Mucosa of stomach (tissue), 1 donor: Measurements from ENCODE around the gene KIAA1328.

ENCODE experiments used
- H3K27me3 ChIP-seq: one replicate; pipeline ENCODE4 v1.7.0; 2013; ENCODE audit warnings: mild to moderate bottlenecking, low read length; ENCODE audit not compliant: control insufficient read depth, insufficient read depth
- H3K36me3 ChIP-seq: one replicate; pipeline ENCODE4 v1.7.0; 2013; ENCODE audit warnings: low read length; ENCODE audit not compliant: control insufficient read depth, insufficient read depth
- H3K4me1 ChIP-seq: one replicate; pipeline ENCODE4 v1.7.0; 2013; ENCODE audit warnings: mild to moderate bottlenecking, low read length; ENCODE audit not compliant: control insufficient read depth, insufficient read depth
- H3K4me3 ChIP-seq: one replicate; pipeline ENCODE4 v1.7.0; 2013; ENCODE audit warnings: low read length
- H3K9ac ChIP-seq: one replicate; pipeline ENCODE4 v1.7.0; 2013; ENCODE audit warnings: mild to moderate bottlenecking, low read length, moderate library complexity
- H3K9me3 ChIP-seq: one replicate; pipeline ENCODE4 v1.7.0; 2013; ENCODE audit warnings: mild to moderate bottlenecking, low read length, moderate library complexity; ENCODE audit not compliant: control insufficient read depth
- donor health status: Pancreatic carcinoma.

KIAA1328 gene

DNA sequence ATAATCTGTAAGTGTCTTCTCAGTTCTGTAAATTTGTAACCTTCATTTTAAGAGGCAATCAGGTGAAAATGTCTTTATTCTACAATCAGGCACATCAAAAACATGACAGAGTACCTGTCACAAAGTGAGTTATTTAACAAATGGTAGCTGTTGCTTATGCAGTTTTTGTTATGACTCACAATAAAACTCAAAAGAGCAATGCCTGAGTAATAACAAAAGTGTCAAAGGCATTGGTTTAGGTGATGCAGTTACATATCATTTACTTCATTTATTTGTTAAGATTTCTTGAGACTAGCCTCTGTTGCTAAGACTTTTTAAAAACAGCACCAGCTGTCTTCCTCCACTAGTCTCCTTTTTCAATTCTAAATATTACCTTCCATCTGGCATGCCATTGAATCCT is 177.8 kb downstream of the KIAA1328 start:
- Histone ChIP-seq H3K4me3 (no peak overlapping the region), H3K27me3 (no peaks in the 10 kb centered on the region), H3K9ac (no peak overlapping the region), H3K4me1 (no peaks in the 10 kb centered on the region), H3K36me3 (no peaks in the 10 kb centered on the region), H3K9me3 (no peaks in the 10 kb centered on the region)

DNA sequence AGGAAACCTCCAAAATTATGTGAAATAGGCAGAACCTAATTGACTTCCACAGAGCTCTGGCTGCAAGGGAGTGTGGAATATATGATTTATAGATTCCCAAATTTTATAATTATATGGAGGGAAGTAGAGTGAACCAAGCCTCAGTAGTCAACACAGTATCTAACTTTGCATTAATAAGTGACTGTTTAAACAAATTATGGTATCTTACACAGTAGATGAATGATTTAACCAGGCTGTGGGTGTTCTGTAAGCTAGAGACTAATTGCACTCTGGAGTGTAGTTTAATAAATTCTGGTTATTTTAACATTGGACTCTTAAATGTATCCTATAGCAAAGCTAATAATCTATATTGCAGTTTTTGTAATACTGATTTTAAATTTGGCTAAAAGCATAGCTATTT is 183.5 kb downstream of the KIAA1328 start:
- Histone ChIP-seq H3K36me3 (no peaks in the 10 kb centered on the region), H3K9ac (no peak overlapping the region), H3K4me1 (no peaks in the 10 kb centered on the region), H3K27me3 (no peaks in the 10 kb centered on the region), H3K9me3 (no peaks in the 10 kb centered on the region), H3K4me3 (no peak overlapping the region)

- Histone ChIP-seq H3K9me3 (no peaks in the 10 kb centered on the region), H3K4me3 (no peak overlapping the region), H3K9ac (no peak overlapping the region), H3K4me1 (no peaks in the 10 kb centered on the region), H3K27me3 (no peaks in the 10 kb centered on the region), H3K36me3 (no peaks in the 10 kb centered on the region)
These were observed 190.4 kb downstream of the KIAA1328 start for GRCh38 chr18:37019157-37019827.

- no peaks in the 10 kb centered on the region for H3K9me3 ChIP-seq
- H3K4me1 ChIP-seq, result no peaks in the 10 kb centered on the region
- no peaks in the 10 kb centered on the region for H3K36me3 ChIP-seq
- no peak overlapping the region for H3K9ac ChIP-seq
- no peaks in the 10 kb centered on the region for H3K27me3 ChIP-seq
- no peak overlapping the region for H3K4me3 ChIP-seq
These were observed 204.5 kb downstream of the KIAA1328 start for GRCh38 chr18:37033419-37033818.

DNA sequence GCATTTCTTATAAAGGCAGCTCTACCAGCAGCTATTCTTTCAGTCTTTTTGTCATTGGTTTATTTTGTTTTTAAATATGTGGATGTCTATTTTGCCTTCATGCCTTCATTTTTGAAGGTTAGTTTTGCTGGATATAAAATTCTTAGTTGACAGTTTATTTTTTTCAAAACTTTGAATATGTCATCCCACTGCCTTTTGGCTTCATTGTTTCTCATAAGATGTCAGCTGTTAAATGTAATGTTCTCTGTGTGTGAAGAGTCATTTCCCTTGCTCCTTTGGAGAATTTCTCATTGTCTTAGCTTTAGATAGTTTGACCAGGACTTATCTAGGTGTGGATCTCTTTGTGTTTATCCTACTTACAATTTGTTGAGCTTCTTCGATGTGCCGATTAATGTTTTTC is 213.5 kb downstream of the KIAA1328 start:
- Histone ChIP-seq H3K36me3 (no peaks in the 10 kb centered on the region), H3K4me3 (no peak overlapping the region), H3K9me3 (no peaks in the 10 kb centered on the region), H3K4me1 (no peaks in the 10 kb centered on the region), H3K9ac (no peak overlapping the region), H3K27me3 (no peaks in the 10 kb centered on the region)

GRCh38 chr18:37055137-37055802 is 226.3 kb downstream of the KIAA1328 start:
- no peaks in the 10 kb centered on the region for H3K9me3 ChIP-seq
- H3K27me3 ChIP-seq, result no peaks in the 10 kb centered on the region
- no peak overlapping the region for H3K4me3 ChIP-seq
- no peak overlapping the region for H3K9ac ChIP-seq
- H3K36me3 ChIP-seq, result no peaks in the 10 kb centered on the region
- H3K4me1 ChIP-seq, result no peaks in the 10 kb centered on the region

DNA sequence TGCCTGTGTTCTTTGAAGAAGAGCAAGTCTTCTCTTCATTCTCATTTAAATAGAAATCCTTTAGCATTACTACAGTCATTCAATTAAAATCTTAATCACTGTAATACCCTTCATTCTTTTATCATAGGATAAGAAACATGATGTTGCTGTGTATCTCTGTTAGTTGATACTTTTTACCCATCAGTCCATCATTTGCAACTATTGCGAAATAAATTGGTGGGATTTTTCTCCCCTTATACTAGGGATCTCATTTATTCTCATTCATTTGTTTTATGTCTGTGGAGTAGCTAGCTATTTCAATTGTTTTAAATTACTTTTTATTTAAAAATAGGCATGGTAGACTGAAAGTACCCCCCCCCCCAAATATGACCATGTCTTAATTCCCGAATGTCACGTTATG is 235.3 kb downstream of the KIAA1328 start:
- no peak overlapping the region for H3K4me3 ChIP-seq
- no peaks in the 10 kb centered on the region for H3K4me1 ChIP-seq
- H3K36me3 ChIP-seq, result no peaks in the 10 kb centered on the region
- H3K27me3 ChIP-seq, result no peaks in the 10 kb centered on the region
- no peak overlapping the region for H3K9ac ChIP-seq
- H3K9me3 ChIP-seq, result no peaks in the 10 kb centered on the region

DNA sequence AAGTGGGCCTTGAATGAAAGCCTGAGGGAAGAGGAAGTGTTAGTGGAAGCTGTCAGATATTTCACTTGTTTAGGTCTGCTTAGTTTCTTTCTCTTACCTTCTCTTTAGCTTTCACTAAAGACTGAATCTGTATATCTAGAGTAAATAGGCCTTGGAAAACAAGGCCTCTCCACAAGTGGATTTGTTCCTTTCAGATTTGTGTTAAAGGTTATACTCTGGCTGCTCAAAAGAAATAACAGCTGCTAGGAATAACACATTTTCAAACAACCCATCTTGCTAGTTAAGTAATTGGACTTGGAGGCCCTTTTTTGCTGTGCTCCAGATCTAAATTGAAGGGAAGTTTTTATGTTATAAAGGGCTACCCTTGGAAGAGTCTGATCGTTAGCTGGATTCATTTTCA is 236.3 kb downstream of the KIAA1328 start:
- Histone ChIP-seq H3K4me1 (no peaks in the 10 kb centered on the region), H3K9ac (no peak overlapping the region), H3K36me3 (no peaks in the 10 kb centered on the region), H3K27me3 (no peaks in the 10 kb centered on the region), H3K9me3 (no peaks in the 10 kb centered on the region), H3K4me3 (no peak overlapping the region)

DNA sequence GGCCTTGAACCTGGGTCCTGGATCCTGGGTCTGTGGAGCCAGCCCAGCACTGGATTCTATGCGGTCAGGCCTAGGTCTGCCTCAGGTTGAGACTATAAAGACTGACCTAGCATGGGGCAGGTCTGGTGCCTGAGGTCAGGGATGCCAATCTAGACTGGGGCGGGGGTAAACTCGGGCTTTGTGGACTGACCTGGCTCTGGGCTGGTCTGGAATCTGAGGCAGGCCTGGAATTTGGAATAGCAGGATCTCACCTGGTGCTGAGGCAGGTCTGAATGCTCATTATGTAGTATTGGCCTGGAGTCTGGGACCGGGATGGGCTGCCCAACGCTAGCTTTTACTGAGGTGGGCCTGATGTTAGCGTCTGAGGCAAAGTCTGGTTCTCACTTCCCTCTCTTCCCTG is 256.0 kb downstream of the KIAA1328 start:
- H3K9me3 ChIP-seq, result no peaks in the 10 kb centered on the region
- H3K9ac ChIP-seq, result no peak overlapping the region
- no peaks in the 10 kb centered on the region for H3K4me1 ChIP-seq
- H3K27me3 ChIP-seq, result no peaks in the 10 kb centered on the region
- no peaks in the 10 kb centered on the region for H3K36me3 ChIP-seq
- no peak overlapping the region for H3K4me3 ChIP-seq

DNA sequence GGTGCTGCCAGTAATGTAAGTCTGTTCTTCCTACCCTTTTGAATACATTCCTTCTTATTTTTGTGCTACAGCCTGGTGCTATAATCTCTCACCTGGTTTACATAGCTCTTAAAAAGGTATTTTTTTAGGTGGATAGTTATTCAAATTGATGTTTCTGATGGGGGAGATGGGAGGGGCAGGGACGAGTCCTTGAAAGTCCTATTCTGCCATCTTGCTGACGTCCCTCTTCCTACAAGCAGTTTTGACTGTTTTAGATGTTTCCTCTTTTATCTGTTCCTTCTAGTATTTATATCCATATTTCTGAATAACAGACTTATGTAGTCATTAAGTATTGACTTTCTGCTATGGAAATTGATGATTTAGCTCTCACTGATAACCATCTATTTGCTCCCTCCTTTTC is 256.4 kb downstream of the KIAA1328 start:
- Histone ChIP-seq H3K9ac (no peak overlapping the region), H3K27me3 (no peaks in the 10 kb centered on the region), H3K9me3 (no peaks in the 10 kb centered on the region), H3K4me3 (no peak overlapping the region), H3K36me3 (no peaks in the 10 kb centered on the region), H3K4me1 (no peaks in the 10 kb centered on the region)

GRCh38 chr18:37107748-37108522 is 279.0 kb downstream of the KIAA1328 start:
- no peaks in the 10 kb centered on the region for H3K4me1 ChIP-seq
- no peak overlapping the region for H3K4me3 ChIP-seq

GRCh38 chr18:37122877-37123276 is 293.9 kb downstream of the KIAA1328 start:
- Histone ChIP-seq H3K4me3 (no peak overlapping the region), H3K9ac (no peak overlapping the region), H3K27me3 (no peaks in the 10 kb centered on the region), H3K9me3 (no peaks in the 10 kb centered on the region), H3K36me3 (no peaks in the 10 kb centered on the region), H3K4me1 (no peaks in the 10 kb centered on the region)

More at GRCh38 chr18:37107748-37108522, 279.0 kb downstream of the KIAA1328 start:
- H3K27me3 ChIP-seq, result no peaks in the 10 kb centered on the region
- no peak overlapping the region for H3K9ac ChIP-seq
- H3K9me3 ChIP-seq, result no peaks in the 10 kb centered on the region
- no peaks in the 10 kb centered on the region for H3K36me3 ChIP-seq
